ENCODE data around the gene CDCP2.
"Not testable (repeated sequence)": the region's sequence is repeated elsewhere in the genome, so short reads cannot be mapped to it uniquely, and the experiment has no call there.

Gene CDCP2

GRCh38 chr1:54115520-54115919, 37.3 kb downstream of the CDCP2 start:
- no peak for DNase-seq (ENCODE audit: low read depth)

- DNase-seq (ENCODE audit: low read depth): no peak
Measured at GRCh38 chr1:54114955-54115354, 37.8 kb downstream of the CDCP2 start.

GRCh38 chr1:54114001-54114400, 38.8 kb downstream of the CDCP2 start:
- no peak for DNase-seq (ENCODE audit: low read depth)

GRCh38 chr1:54112705-54113368, 40.0 kb downstream of the CDCP2 start:
- no peak for DNase-seq (ENCODE audit: low read depth)

GRCh38 chr1:54112027-54112426, 40.8 kb downstream of the CDCP2 start:
- DNase-seq (ENCODE audit: low read depth): no peak

- no peak for DNase-seq (ENCODE audit: low read depth)
Measured at GRCh38 chr1:54111624-54112023, 41.2 kb downstream of the CDCP2 start.

- no peak for DNase-seq (ENCODE audit: low read depth)
Measured at GRCh38 chr1:54110996-54111395, 41.8 kb downstream of the CDCP2 start.

- DNase-seq (ENCODE audit: low read depth): no peak
Measured at GRCh38 chr1:54109129-54110090, 43.4 kb downstream of the CDCP2 start.

GRCh38 chr1:54108156-54108555, 44.6 kb downstream of the CDCP2 start:
- no peak for DNase-seq (ENCODE audit: low read depth)

- DNase-seq (ENCODE audit: low read depth): no peak
Measured at GRCh38 chr1:54107131-54107530, 45.7 kb downstream of the CDCP2 start.

- DNase-seq (ENCODE audit: low read depth): no peak
Measured at GRCh38 chr1:54105736-54106269, 47.0 kb downstream of the CDCP2 start.

GRCh38 chr1:54105080-54105479, 47.7 kb downstream of the CDCP2 start:
- no peak for DNase-seq (ENCODE audit: low read depth)

- not testable (repeated sequence) for DNase-seq (ENCODE audit: low read depth)
Measured at GRCh38 chr1:54104613-54105012, 48.2 kb downstream of the CDCP2 start.

- DNase-seq (ENCODE audit: low read depth): no peak
Measured at GRCh38 chr1:54103414-54103813, 49.4 kb downstream of the CDCP2 start.

GRCh38 chr1:54100500-54100899, 52.3 kb downstream of the CDCP2 start:
- no peak for DNase-seq (ENCODE audit: low read depth)

- DNase-seq (ENCODE audit: low read depth): no peak
Measured at GRCh38 chr1:54099061-54099610, 53.7 kb downstream of the CDCP2 start.

- DNase-seq (ENCODE audit: low read depth): no peak
Measured at GRCh38 chr1:54096877-54097240, 55.9 kb downstream of the CDCP2 start.

- no peak for DNase-seq (ENCODE audit: low read depth)
Measured at GRCh38 chr1:54096227-54096876, 56.4 kb downstream of the CDCP2 start.

GRCh38 chr1:54095546-54096226, 57.1 kb downstream of the CDCP2 start:
- no peak for DNase-seq (ENCODE audit: low read depth)

- not testable (repeated sequence) for DNase-seq (ENCODE audit: low read depth)
Measured at GRCh38 chr1:54094730-54095105, 58.1 kb downstream of the CDCP2 start.

GRCh38 chr1:54094001-54094729, 58.6 kb downstream of the CDCP2 start:
- no peak for DNase-seq (ENCODE audit: low read depth)

All from T-helper 22 cell (primary cell).